GM19043 (cell line): ENCODE measurements around the gene REV3L.

Source experiments
- ATAC-seq: cut with Tn5 transposase; IDR thresholded peaks from one replicate; pipeline ENCODE4 v1.9.1; 2021; ENCODE audit warnings: low read depth; ENCODE audit not compliant: unreplicated experiment

Gene REV3L

GRCh38 chr6:111471533-111471932 is 11.5 kb downstream of the REV3L start:
- no peak for ATAC-seq

- ATAC-seq: no peak
These were observed 12.0 kb downstream of the REV3L start for GRCh38 chr6:111470991-111471390.

GRCh38 chr6:111469543-111469942 is 13.5 kb downstream of the REV3L start:
- no peak for ATAC-seq

GRCh38 chr6:111468329-111469012 is 14.5 kb downstream of the REV3L start:
- ATAC-seq: no peak

GRCh38 chr6:111464184-111464583 is 18.8 kb downstream of the REV3L start:
- ATAC-seq: no peak

GRCh38 chr6:111462770-111463391 is 20.1 kb downstream of the REV3L start:
- ATAC-seq: no peak

- ATAC-seq: no peak
These were observed 21.2 kb downstream of the REV3L start for GRCh38 chr6:111461860-111462259.

GRCh38 chr6:111458670-111459232 is 24.3 kb downstream of the REV3L start:
- no peak for ATAC-seq

GRCh38 chr6:111456208-111456607 is 26.8 kb downstream of the REV3L start:
- no peak for ATAC-seq

GRCh38 chr6:111450636-111451035 is 32.4 kb downstream of the REV3L start:
- ATAC-seq: no peak

GRCh38 chr6:111450087-111450486 is 32.9 kb downstream of the REV3L start:
- ATAC-seq: no peak

GRCh38 chr6:111449129-111449528 is 33.9 kb downstream of the REV3L start:
- no peak for ATAC-seq

- ATAC-seq: no peak
These were observed 36.0 kb downstream of the REV3L start for GRCh38 chr6:111447051-111447450.

- no peak for ATAC-seq
These were observed 37.2 kb downstream of the REV3L start for GRCh38 chr6:111445861-111446267.

- no peak for ATAC-seq
These were observed 38.2 kb downstream of the REV3L start for GRCh38 chr6:111444794-111445193.

- ATAC-seq: no peak
These were observed 41.3 kb downstream of the REV3L start for GRCh38 chr6:111441678-111442243.

GRCh38 chr6:111439171-111439570 is 43.8 kb downstream of the REV3L start:
- no peak for ATAC-seq

- no peak for ATAC-seq
These were observed 45.4 kb downstream of the REV3L start for GRCh38 chr6:111437573-111437972.

- no peak for ATAC-seq
These were observed 50.5 kb downstream of the REV3L start for GRCh38 chr6:111432511-111432910.

GRCh38 chr6:111430605-111431376 is 52.2 kb downstream of the REV3L start:
- ATAC-seq: no peak

GRCh38 chr6:111429571-111429970 is 53.4 kb downstream of the REV3L start:
- ATAC-seq: no peak
